Measurements from ENCODE around the gene ANKRD39. TPM values are rescaled to one million over a fixed set of nuclear protein-coding genes. Genes with fewer than 3 reads are reported as not detected.

Gene ANKRD39
- total RNA-seq, 2 experiments from 2014 or later: 35.4 to 36.7 TPM

- Mint-ChIP-seq H3K9me3 (ENCODE audit: insufficient read depth) (no peaks in the 10 kb centered on the region), H3K27ac (no peak overlapping the region), H3K4me1 (ENCODE audit: low read depth) (peaks cover 22% of the 10 kb centered on the region), H3K4me3 (no peak overlapping the region), H3K36me3 (ENCODE audit: low read depth) (peaks cover 47% of the 10 kb centered on the region), H3K27me3 (ENCODE audit: low read depth) (no peaks in the 10 kb centered on the region)
- no peak for DNase-seq
- POLR2A ChIA-PET: interaction anchor here (0.6 to 0.9 kb wide), 2 partner anchors 11 to 20 kb away, joined by 3 read pairs; no protein-coding TSS in a partner anchor
- no peak for ATAC-seq
- CTCF ChIA-PET: interaction anchor here (1.3 kb wide), 1 partner anchor 73 kb away, joined by 3 read pairs; no protein-coding TSS in a partner anchor
These were observed 22.0 kb downstream of the ANKRD39 start for GRCh38 chr2:96835830-96836229.

DNA sequence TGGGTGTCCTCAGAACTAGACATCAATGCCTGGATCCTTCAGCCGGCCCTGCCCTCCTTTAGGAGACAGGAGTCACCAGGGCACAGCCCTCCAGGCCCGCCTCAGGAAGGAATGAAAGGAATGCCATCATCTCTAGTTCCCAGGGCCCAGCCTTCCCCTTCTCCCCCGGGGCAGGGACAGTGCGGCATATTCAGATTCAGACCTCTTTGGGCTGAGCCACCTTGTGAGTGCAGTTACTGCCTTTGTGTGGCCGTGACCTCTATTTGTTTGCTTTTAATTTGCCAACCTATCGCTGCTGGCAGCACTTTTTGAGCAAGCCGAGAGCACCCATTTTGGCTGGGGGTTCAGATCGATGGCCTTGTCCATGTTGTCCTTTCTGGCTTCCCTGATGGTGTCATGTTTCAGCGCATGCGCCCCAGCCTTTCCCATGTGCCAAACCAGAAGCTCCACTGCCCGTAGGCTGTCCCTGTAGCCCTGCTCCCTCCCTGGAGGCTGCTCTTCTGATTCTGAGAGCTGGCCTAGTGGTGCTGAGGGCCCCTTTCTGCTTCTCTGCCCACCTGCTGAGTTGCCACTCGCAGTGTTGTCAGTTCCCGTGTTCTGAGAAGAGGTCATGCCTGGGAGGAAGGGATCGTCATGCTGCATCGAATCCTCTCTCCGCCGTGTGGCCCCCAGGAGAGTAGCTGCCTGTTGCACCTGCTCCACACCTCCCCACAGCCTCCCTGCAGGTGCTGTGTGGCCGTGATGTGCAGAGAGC lies 24.9 kb downstream of the ANKRD39 start:
- POLR2A ChIA-PET: no interaction called here
- peaks cover 62% of the 10 kb centered on the region for H3K36me3 Mint-ChIP-seq (ENCODE audit: low read depth)

DNA sequence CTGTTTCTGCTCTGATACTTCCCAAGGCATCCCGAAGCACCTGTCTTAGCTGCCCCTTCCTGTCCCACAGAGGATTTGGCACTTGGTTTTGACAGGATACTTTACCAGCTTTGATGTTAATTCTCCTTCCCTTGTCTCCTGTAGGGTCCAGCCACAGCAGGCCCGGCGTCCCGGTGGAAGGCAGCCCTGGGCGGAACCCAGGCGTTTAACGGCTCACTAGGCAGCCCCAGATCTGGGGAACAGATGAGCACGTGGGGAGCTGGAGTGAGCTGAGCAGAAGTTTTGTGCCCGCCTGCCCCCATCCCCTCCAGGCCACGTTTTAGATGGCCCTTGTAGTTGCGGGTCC lies 25.4 kb downstream of the ANKRD39 start:
- no peak for ATAC-seq
- Mint-ChIP-seq H3K9me3 (ENCODE audit: insufficient read depth) (no peaks in the 10 kb centered on the region), H3K27ac (no peak overlapping the region), H3K4me1 (ENCODE audit: low read depth) (no peaks in the 10 kb centered on the region), H3K4me3 (no peak overlapping the region), H3K27me3 (ENCODE audit: low read depth) (no peaks in the 10 kb centered on the region), H3K36me3 (ENCODE audit: low read depth) (peaks cover 65% of the 10 kb centered on the region)
- ChIA-PET CTCF (interaction anchor here (1.0 to 1.1 kb wide), 2 partner anchors 25 to 138 kb away, joined by 3 read pairs; partner anchors contain the start of gene ANKRD39), POLR2A (no interaction called here)
- DNase-seq: no peak

More for the DNA sequence above, 24.9 kb downstream of the ANKRD39 start:
- no peak overlapping the region for H3K4me3 Mint-ChIP-seq
- no peak for DNase-seq
- CTCF ChIA-PET: interaction anchor here (1.0 to 1.9 kb wide), 4 partner anchors 12 to 138 kb away, joined by 3 to 7 read pairs (median 4); partner anchors contain the start of gene ANKRD39
- no peaks in the 10 kb centered on the region for H3K9me3 Mint-ChIP-seq (ENCODE audit: insufficient read depth)
- no peaks in the 10 kb centered on the region for H3K27me3 Mint-ChIP-seq (ENCODE audit: low read depth)
- H3K27ac Mint-ChIP-seq: no peak overlapping the region
- no peaks in the 10 kb centered on the region for H3K4me1 Mint-ChIP-seq (ENCODE audit: low read depth)
- ATAC-seq: no peak

- DNase-seq (no peak), ATAC-seq (no peak)
- ChIA-PET POLR2A (no interaction called here), CTCF (no interaction called here)
- Mint-ChIP-seq H3K27ac (no peak overlapping the region), H3K4me1 (ENCODE audit: low read depth) (no peaks in the 10 kb centered on the region), H3K4me3 (no peak overlapping the region), H3K27me3 (ENCODE audit: low read depth) (no peaks in the 10 kb centered on the region), H3K36me3 (ENCODE audit: low read depth) (peaks cover 66% of the 10 kb centered on the region), H3K9me3 (ENCODE audit: insufficient read depth) (no peaks in the 10 kb centered on the region)
These were observed 26.1 kb downstream of the ANKRD39 start for GRCh38 chr2:96831679-96832078.

DNA sequence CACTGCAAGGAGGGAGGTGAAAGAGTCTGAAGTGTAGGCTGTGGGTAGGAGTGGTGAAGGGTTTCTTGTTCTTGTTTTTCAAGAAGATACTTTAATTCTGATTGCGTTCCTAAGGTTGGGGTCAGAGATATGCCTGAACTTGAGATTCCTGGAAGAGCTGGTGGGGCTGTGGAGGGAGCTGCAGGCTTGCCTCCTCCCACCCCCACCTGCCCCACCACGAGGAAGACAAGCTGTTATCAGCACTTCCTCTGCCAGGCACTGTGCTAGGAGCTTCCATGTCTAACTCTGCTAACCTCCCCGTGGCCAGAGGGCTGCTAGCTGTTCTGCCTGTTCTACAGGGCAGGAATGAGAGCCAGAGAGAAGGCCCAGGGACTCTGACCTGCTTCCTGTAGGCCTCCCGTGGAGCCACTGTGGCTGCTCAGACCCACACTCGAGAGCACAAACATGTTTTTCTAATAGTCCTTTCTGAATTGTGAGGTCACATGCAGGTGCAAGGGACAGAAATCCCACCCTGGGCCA lies 27.7 kb downstream of the ANKRD39 start:
- Mint-ChIP-seq H3K4me1 (ENCODE audit: low read depth) (no peaks in the 10 kb centered on the region), H3K4me3 (no peak overlapping the region), H3K27me3 (ENCODE audit: low read depth) (no peaks in the 10 kb centered on the region), H3K27ac (peak overlapping the region; percentile 13), H3K9me3 (ENCODE audit: insufficient read depth) (no peaks in the 10 kb centered on the region), H3K36me3 (ENCODE audit: low read depth) (peaks cover 63% of the 10 kb centered on the region)
- ATAC-seq (no peak), DNase-seq (no peak)
- CTCF ChIA-PET: no interaction called here
- POLR2A ChIA-PET: no interaction called here

DNA sequence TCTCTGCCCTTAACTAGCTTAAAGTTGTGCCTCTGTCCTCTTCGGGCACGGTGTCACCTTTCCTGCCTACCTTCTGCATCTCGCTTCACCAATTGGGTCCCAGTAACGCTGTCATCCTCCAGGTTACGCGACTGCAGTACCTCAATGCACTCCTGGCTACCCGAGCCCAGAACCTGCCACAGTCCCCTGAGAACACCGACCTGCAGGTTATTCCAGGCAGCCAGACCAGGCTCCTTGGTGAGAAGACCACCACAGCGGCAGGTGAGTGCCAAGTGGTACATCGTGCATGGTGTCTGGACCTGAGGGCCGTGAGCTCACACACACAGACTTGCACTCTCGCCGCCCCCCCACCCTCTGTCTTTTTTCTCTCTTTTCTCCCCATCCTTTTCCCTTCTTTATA lies 28.9 kb downstream of the ANKRD39 start:
- DNase-seq: no peak
- H3K9me3 Mint-ChIP-seq (ENCODE audit: insufficient read depth): no peaks in the 10 kb centered on the region
- H3K27ac Mint-ChIP-seq: no peak overlapping the region
- no peak for ATAC-seq
- ChIA-PET POLR2A (no interaction called here), CTCF (interaction anchor here (1.0 kb wide), 2 partner anchors 12 to 122 kb away, joined by 3 read pairs; partner anchors contain the start of gene CNNM3)
- H3K4me1 Mint-ChIP-seq (ENCODE audit: low read depth): no peaks in the 10 kb centered on the region
- no peak overlapping the region for H3K4me3 Mint-ChIP-seq
- no peaks in the 10 kb centered on the region for H3K27me3 Mint-ChIP-seq (ENCODE audit: low read depth)
- peaks cover 64% of the 10 kb centered on the region for H3K36me3 Mint-ChIP-seq (ENCODE audit: low read depth)

DNA sequence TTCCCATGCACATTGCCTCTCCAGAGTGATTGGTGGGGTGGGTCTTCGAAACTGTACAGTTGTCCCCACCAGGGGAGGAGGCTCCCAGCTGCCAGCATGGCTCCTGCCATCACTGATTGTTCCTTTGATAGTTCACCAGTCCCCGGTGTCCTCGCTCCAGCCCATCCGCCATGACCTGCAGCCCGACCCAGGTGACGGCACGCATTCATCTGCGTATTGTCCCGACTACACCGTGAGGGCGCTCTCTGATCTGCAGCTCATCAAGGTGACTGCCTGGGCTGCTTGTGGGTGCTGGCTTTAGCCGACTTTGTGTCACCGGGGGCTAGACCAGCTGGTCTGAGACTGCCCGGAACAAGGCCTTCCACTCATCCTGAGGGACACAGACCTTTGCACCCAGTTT lies 29.4 kb downstream of the ANKRD39 start:
- Mint-ChIP-seq H3K9me3 (ENCODE audit: insufficient read depth) (no peaks in the 10 kb centered on the region), H3K36me3 (ENCODE audit: low read depth) (peaks cover 62% of the 10 kb centered on the region), H3K4me3 (no peak overlapping the region), H3K27me3 (ENCODE audit: low read depth) (no peaks in the 10 kb centered on the region), H3K27ac (peak overlapping the region; percentile 65), H3K4me1 (ENCODE audit: low read depth) (no peaks in the 10 kb centered on the region)
- DNase-seq (no peak), ATAC-seq (no peak)
- ChIA-PET POLR2A (no interaction called here), CTCF (interaction anchor here (1.0 kb wide), 2 partner anchors 12 to 122 kb away, joined by 3 read pairs; partner anchors contain the start of gene CNNM3)

- Mint-ChIP-seq H3K9me3 (ENCODE audit: insufficient read depth) (no peaks in the 10 kb centered on the region), H3K4me3 (no peak overlapping the region), H3K27me3 (ENCODE audit: low read depth) (no peaks in the 10 kb centered on the region), H3K27ac (no peak overlapping the region), H3K4me1 (ENCODE audit: low read depth) (no peaks in the 10 kb centered on the region), H3K36me3 (ENCODE audit: low read depth) (peaks cover 59% of the 10 kb centered on the region)
- ChIA-PET POLR2A (no interaction called here), CTCF (interaction anchor here (1.7 kb wide), 1 partner anchor 31 kb away, joined by 5 read pairs; the partner anchor contains the start of gene ANKRD39)
- DNase-seq (no peak), ATAC-seq (no peak)
These were observed 31.1 kb downstream of the ANKRD39 start for GRCh38 chr2:96826546-96827278.

DNA sequence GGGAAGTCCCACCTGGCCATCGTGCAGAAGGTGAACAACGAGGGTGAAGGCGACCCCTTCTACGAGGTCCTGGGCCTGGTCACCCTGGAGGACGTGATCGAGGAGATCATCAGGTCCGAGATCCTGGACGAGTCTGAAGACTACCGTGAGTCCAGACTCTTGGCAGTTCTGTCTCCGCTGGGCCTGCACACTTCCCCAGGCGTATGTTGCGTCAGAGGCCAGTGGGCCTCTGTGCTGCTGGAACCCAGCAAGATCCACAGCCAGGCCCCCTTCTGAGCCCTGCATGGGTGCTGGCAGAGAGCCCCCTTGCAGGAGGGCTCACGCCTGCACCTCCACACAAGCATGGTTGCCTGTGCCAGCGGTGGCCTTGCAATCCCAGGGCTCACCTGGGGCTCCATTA lies 32.8 kb downstream of the ANKRD39 start:
- no peaks in the 10 kb centered on the region for H3K27me3 Mint-ChIP-seq (ENCODE audit: low read depth)
- peaks cover 51% of the 10 kb centered on the region for H3K36me3 Mint-ChIP-seq (ENCODE audit: low read depth)
- CTCF ChIA-PET: interaction anchor here (1.7 to 2.4 kb wide), 2 partner anchors 9 to 33 kb away, joined by 5 to 7 read pairs; partner anchors contain the start of genes ANKRD39 and CNNM3
- no peak overlapping the region for H3K4me3 Mint-ChIP-seq
- H3K9me3 Mint-ChIP-seq (ENCODE audit: insufficient read depth): no peaks in the 10 kb centered on the region
- H3K27ac Mint-ChIP-seq: no peak overlapping the region
- no peak for DNase-seq
- peaks cover 15% of the 10 kb centered on the region for H3K4me1 Mint-ChIP-seq (ENCODE audit: low read depth)
- ATAC-seq: no peak
- POLR2A ChIA-PET: interaction anchor here (0.6 kb wide), 1 partner anchor 11 kb away, joined by 3 read pairs; no protein-coding TSS in a partner anchor

DNA sequence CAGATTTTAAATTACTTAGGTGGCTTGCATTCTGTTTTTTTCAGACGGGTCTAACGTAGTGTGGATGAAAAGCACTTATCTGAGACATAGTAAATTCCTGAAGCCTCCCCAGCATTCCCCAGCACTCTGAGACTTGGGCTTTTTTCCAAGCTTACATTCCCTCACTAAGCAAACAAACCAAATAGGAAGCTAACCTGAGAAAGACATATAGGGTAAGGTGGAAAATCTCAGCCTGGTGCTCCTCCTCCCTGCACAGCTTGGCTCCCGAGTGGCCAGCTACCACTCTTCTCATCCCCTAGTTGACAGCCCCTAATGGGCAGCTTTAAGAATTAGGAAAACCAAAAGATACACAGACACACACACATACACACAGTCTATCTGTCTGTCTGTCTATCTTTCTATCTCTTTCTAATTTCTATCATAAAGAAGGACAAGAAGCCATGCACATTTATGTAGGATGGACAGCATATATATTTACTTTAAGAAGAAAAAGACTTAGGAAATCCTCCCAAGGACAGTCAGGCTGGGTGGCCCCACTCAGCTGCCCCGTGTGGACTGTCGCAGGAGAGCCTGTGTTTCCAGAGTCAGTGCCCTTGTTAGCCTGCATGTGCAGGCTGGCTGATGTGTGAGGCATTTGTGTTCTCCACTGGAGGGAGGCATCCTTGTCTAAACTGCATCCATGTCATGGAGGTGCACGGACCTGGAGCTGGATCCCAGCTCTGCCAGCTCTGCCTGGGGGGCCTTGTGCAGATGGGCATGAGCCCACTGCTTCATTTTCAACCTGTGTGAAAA lies 33.5 kb downstream of the ANKRD39 start:
- Mint-ChIP-seq H3K4me3 (no peak overlapping the region), H3K27me3 (ENCODE audit: low read depth) (no peaks in the 10 kb centered on the region), H3K4me1 (ENCODE audit: low read depth) (peaks cover 23% of the 10 kb centered on the region), H3K9me3 (ENCODE audit: insufficient read depth) (no peaks in the 10 kb centered on the region), H3K27ac (no peak overlapping the region), H3K36me3 (ENCODE audit: low read depth) (peaks cover 52% of the 10 kb centered on the region)
- DNase-seq (no peak), ATAC-seq (no peak)
- POLR2A ChIA-PET: no interaction called here
- CTCF ChIA-PET: interaction anchor here (2.4 kb wide), 1 partner anchor 8 kb away, joined by 7 read pairs; the partner anchor contains the start of gene CNNM3

GRCh38 chr2:96823198-96823597 lies 34.6 kb downstream of the ANKRD39 start:
- H3K4me3 Mint-ChIP-seq: no peak overlapping the region
- no peak for DNase-seq
- peaks cover 34% of the 10 kb centered on the region for H3K4me1 Mint-ChIP-seq (ENCODE audit: low read depth)
- no peak overlapping the region for H3K27ac Mint-ChIP-seq
- no peaks in the 10 kb centered on the region for H3K9me3 Mint-ChIP-seq (ENCODE audit: insufficient read depth)
- CTCF ChIA-PET: no interaction called here
- H3K36me3 Mint-ChIP-seq (ENCODE audit: low read depth): peaks cover 53% of the 10 kb centered on the region
- H3K27me3 Mint-ChIP-seq (ENCODE audit: low read depth): no peaks in the 10 kb centered on the region
- POLR2A ChIA-PET: no interaction called here
- no peak for ATAC-seq
